ENCODE measurements around the gene DAZ1. TPM values are rescaled to one million over a fixed set of nuclear protein-coding genes. Genes with fewer than 3 reads are reported as not detected.
"Not testable (repeated sequence)": the region's sequence is repeated elsewhere in the genome, so short reads cannot be mapped to it uniquely, and the experiment has no call there.

DAZ1 gene
- polyA plus RNA-seq (2012; ENCODE audit: low read depth, missing spikeins) = not detected

GRCh38 chrY:23198908-23199307 is at the start of gene DAZ1:
Gene DAZ1 (minus strand): TSS chrY:23199008. CDS start chrY:23198800, 208 bp downstream.
- FAIRE-seq; DNase-seq (ENCODE audit: insufficient read length, low spot score): not testable (repeated sequence)

- not testable (repeated sequence) for FAIRE-seq; DNase-seq (ENCODE audit: insufficient read length, low spot score)
Observed at GRCh38 chrY:23219233-23219632, 20.4 kb upstream of the DAZ1 start, which contains the start of gene DAZ2. Gene DAZ2 (plus strand): TSS chrY:23219533. CDS start chrY:23219741, 208 bp downstream.

- not testable (repeated sequence) for DNase-seq (ENCODE audit: insufficient read length, low spot score); FAIRE-seq
Observed at GRCh38 chrY:23210681-23211080, 11.9 kb upstream of the DAZ1 start.

- not testable (repeated sequence) for FAIRE-seq
Observed at GRCh38 chrY:23209802-23210495, 11.1 kb upstream of the DAZ1 start.

DNA sequence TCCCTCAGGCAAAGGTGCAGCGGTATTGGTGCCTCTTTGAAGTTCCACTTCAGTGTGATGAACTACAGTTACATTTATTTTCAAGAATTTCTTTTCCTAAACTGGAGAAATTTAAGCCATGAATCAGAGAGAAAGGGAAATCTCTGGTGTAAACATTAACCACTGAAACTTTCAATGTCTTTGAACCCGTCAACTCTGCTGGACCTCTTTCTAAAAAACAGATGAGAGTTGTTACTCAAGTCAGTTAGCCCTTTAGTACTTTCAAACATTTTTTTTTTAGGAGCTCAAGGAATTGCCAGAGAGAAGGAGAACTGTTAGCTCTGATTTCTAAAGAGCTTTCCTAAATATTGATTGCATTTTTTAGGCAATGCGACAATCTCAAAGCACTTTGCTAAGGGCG is 8.6 kb upstream of the DAZ1 start:
- DNase-seq (ENCODE audit: insufficient read length, low spot score); FAIRE-seq: not testable (repeated sequence)

More at GRCh38 chrY:23209802-23210495, 11.1 kb upstream of the DAZ1 start:
- DNase-seq (ENCODE audit: insufficient read length, low spot score) = not testable (repeated sequence)
